GM19193 (cell line): Measurements from ENCODE around the gene GNA15.

ENCODE experiments used
- POLR2A ChIP-seq: IDR thresholded peaks from 4 replicates; pipeline ENCODE4 v1.6.1; 2011; ENCODE audit not compliant: insufficient read depth, insufficient read length; ENCODE audit errors: extremely low read depth

The GNA15 gene

DNA sequence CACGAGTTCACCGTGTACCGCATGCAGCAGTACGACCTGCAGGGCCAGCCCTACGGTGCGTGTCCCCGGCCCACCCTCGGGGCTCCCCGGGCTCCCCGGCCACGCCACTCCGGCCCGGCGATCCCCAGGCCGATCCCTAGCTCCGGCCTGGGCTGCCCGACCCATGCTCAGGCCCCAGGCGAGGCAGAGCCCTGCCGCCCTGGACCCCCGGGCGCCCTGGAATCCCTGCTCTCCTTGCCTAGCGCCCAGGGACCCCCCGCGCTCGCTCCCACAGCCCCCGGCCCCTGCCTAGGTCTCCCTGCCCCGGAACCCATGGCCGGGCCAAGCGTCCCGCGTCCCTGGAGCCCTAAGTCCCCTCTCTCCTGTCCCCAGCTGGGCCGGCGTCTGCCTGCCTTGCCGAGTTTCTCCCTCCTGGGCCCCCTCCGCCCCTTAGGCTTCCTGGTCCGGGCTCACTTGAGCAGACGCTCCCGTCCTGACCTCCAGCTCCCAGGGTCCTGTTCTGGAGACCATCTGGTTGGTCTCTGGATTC lies 50.4 kb downstream of the GNA15 start:
- TF ChIP-seq POLR2A, result no peak

DNA sequence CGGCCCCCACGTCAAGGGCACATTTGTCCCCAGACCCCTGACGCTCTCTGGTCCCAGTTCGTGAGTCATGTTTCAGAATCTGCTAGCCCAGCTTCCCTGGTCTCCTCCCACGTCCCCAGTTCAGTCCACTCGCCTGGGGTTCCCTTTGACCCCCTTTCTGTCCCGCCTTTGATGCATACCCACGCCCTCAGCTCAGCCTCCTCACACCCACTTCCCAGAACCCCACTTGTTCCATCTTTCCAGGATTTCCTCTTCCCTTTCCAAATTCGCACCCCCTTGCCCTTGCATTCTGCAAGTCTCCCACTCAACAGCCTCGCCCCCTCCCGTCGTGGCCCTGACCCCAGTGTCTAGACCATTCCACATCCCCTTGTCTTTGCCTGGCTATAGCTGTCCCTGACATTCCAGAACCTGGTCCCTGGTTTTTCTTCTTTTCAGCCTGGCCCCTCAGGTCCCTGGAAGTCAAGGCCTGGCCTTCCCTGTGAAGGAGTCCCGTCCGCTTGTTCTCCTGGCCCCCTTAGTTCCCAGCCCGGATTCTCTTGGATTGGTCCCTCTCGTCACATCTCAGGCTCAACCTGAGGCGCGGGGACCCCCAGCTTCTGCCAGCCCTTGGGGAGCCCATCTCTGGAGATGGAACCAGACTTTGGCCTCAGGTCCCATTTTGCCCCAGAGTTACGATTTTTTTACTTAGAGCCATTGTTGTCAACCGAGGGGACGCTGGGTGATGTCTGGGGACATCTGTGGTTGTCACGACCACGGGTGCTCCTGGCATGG lies 51.2 kb downstream of the GNA15 start:
- no peak for TF ChIP-seq POLR2A

- TF ChIP-seq POLR2A, result no peak
Observed at GRCh38 chr19:3187662-3188511, 52.1 kb downstream of the GNA15 start.

DNA sequence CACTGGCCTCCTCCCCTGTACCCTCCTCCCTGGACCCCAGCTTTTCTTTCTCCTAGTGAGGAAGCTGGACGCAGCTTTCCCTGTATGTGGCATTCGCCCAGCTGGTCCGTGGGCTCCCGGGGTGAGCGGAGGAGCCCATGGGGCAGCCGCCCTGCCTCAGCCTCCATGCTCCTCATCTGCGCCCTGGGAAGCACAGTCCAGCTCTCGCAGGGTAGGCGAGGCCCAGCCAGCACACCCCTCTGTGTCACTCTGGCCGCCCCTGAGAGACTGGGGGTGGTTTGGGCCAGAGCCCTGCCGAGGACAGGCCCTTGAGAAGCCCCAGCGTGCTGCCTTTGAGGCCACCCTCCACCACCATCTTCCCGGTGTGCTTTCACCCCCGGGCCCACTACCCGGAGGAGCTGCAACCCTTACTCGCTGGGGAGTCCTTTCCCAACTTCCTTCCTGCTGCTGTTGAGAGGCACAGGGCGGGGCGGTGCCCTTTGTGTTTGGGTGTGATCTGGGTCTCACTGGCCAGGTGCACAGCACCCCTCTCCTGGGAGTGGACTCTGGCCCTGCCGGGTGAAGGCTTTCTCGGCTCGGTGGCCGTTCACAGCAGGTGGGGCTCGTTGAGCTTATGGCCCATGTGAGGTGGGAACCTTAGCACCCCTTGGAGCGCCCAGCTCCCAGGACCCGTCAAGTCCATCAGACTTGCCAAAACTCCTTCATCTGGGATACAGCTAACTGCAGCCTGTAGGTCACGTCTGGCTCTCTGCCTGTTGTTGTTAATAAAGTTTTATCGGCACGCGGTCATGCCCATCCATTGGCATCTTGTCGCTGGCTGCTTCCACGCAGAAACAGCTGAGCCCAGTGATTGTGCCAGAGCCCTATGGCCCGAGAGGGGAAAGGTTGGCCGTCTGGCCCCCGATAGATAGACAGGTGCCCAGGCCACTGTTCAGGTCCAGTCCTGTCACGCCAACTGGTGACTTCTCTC lies 53.1 kb downstream of the GNA15 start:
- no peak for TF ChIP-seq POLR2A

DNA sequence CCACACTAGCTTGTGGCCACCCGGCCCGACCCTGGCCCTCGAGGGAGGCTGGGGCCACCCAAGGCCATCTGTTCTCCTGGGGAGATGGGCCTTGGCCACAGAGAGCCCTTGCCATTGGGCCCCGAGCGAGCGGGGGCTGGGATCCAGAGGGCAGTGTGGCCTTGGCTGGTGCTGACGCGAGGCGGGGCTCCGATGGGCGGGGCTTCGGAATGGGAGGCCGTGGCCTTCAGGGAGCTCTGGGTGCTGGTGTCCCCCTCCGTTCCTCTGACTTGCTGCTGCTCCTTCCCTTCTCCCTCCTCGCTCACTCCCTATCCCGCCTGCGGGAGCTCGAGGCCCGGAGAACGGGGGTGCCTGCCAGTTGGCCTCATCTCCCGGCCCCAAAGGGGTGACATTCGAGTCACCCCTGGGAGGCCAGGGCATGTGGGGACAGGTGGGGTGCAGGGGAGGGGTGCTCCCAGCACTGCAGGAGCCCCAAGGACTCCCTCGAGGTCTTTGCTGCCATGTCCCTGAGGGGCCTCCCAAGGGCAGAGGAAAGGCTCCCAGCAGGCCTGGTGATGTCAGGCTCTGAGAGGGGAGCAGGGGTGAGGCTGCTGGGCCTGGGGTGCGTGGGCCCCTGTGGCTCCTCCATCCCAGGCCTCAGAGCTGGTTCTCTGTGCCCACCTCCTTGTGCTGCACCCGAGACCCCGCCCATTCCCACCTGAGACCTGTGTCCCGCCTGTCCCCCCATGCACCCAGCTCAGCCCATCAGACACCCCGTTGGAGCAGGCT lies 54.1 kb downstream of the GNA15 start:
- no peak for TF ChIP-seq POLR2A

- no peak for TF ChIP-seq POLR2A
Observed at GRCh38 chr19:3190470-3190770, 54.6 kb downstream of the GNA15 start.

DNA sequence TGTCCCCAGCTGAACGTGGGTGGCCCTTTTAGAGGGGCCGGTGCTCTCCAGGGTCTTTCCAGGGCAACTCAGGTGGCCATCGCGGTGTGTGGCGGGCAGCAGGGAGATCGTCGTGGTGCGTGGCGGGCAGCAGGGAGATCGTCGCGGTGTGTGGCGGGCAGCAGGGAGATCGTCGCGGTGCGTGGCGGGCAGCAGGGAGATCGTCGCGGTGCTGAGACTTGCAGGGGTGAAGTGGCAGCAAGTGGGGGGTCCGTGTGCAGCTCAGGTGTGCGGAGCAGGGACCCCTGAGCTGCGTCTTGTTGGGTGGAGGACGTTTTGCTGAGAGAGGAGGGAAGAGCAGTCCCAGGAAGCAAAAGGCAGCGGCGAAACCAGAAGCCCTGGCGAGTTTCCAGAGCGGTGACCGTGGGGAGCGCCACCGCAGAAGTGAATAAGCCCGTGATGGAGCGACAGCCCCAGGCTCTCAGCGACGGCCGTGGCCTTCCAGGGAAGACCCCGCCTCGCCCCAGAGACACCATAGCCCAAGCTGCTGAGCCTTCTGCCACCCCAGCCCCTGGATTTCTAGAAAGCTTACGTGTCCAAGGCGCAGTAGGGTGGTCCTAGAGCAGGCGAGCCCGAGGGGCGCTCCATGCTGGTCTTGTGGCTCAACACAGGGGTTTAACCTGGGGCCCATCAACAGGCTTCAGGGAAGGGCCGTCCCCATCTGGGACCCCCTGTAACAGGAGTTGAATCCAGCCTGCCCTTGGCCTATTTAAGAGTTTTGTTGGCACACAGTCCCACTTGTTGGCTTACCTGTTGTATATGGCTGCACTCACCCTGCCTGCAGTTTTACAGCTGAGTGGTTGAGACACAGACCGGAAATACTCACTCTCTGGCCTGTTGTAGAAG lies 55.3 kb downstream of the GNA15 start:
- no peak for TF ChIP-seq POLR2A

- TF ChIP-seq POLR2A, result no peak
Observed at GRCh38 chr19:3192228-3192635, 56.4 kb downstream of the GNA15 start.

DNA sequence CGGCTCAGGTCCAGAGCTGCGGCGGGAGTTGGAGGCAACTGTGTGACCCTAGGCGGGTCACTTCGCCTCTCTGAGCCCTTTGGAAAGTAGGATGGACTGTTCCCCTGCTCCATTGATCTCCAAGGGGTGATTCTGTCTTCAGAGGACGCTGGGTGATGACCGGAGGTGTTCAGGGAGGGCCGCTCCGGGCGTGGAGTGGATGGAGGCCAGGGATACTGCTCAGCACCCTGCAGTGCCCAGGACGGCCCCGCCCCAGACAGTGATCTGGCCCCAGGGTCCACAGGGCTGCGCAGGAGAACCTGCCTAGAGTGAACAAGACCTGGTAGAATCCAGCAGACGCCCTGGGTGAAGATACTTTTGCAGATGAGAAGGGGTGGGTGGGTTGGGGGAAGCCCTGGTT lies 56.9 kb downstream of the GNA15 start:
- TF ChIP-seq POLR2A, result no peak

DNA sequence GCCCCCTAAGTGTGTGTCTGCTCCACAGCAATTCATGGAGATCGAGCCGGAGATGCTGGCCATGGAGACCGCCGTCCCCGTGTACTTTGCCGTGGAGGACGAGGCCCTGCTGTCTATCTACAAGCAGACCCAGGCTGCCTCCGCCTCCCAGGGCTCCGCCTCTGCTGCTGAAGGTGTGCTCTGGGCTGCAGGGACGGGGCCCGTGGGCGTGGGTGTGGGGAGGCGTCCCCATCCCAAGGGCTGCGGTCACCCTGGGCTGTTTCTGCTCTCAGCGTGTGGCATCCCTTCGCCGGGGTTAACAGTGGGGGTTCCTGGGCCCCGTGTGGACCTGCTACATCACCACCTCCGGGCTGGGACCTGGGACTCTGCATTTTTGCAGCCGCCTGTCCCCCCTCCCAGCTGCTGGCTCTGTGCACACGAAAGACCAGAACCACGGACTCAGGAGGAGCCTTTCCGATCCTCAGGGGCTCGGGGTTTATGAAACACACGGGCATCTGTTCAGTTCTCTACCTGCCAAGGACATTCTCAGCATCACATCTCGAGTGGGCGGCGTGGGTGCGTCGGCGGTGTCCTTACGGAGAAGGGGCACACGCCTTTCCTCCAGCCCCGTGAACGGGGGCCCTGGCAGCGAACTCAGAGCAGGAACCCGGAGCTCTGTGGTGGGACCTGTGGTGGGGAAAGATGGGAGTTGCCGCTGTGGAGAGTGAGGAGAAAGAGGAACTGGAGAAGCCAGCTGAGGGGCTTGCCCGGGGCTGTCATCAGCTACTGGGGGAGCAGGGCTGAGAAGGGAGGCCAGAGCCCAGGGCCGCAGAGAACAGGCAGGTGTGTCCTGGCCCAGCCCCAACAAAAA lies 57.6 kb downstream of the GNA15 start:
- TF ChIP-seq POLR2A, result no peak

DNA sequence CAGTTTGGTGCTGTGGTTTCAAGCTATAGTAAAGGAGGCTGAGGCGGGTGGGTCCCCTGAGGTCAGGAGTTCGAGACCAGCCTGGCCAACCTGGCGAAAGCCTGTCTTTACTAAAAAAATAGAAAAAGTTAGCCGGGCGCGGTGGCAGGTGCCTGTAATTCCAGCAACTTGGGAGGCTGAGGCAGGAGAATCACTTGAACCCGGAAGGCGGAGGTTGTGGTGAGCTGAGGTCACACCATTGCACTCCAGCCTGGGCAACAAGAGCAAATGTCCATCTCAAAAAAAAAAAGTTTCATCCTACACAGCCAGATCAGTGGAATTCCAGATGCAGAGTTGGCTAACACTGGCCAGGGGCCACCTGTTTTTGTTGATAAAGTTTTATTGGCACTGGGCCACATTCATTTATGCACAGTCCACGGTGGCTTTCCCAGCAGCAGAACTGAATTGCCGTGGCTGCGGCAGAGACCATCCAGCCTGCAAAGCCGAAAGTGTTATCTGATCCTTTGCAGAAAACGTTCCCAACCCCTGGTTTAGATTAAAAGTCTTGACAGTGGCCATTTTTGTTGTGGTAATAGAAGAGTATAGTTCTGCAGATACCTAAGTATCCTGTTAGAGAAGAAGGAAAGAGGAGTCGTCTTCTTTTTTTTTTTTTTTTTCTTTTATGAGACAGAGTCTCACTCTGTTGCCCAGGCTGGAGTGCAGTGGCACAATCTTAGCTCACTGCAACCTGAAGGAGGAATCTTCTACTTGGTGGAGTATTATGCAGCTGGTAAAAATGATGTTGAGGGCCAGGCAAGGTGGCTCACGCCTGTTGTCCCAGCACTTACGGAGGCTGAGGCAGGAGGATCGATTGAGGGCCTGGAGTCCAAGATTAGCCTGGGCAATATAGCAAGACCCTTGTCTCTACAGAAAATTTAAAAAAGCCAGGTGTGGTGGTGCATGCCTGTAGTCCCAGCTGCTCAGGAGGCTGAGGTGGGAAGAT lies 58.6 kb downstream of the GNA15 start:
- TF ChIP-seq POLR2A, result no peak
